ENCODE data around the gene PLEKHA7.

- no peak for TF ChIP-seq REST (IDR thresholded peaks at IDR 0.05; ENCODE audit: insufficient read depth in 1 of 2, low read depth in 2 of 2, low read length in 2 of 2)
- TF ChIP-seq POLR2AphosphoS5 (IDR thresholded peaks at IDR 0.05; ENCODE audit: low read depth, low read length): no peak
These were observed 173.3 kb downstream of the PLEKHA7 start for GRCh38 chr11:16840951-16841350.

Data from PFSK-1 (cell line).